HL-60 (cell line): ENCODE results near the gene C10orf71.

Source experiments
- DNase-seq, 2 experiments: peaks; one replicate each; pipeline ENCODE4 v3.0.0-alpha.2; 2010 to 2020; ENCODE audit warnings: low read depth in 1 of 2, low spot score in 1 of 2
- H3K27ac ChIP-seq: fragments of 250-450 bp; sonication (Bioruptor Pico); replicated peaks from 2 replicates; pipeline ENCODE4 v1.5.1; 2020; ENCODE audit warnings: mild to moderate bottlenecking, moderate library complexity
- H3K27me3 ChIP-seq: fragments of 250-450 bp; sonication (Bioruptor Pico); 2 replicates; pipeline ENCODE4 v1.5.1; 2021; ENCODE audit warnings: mild to moderate bottlenecking, moderate library complexity; ENCODE audit not compliant: insufficient read depth, poor library complexity, severe bottlenecking
- H3K4me3 ChIP-seq: replicated peaks from 2 replicates; pipeline ENCODE4 v1.5.1; 2011; ENCODE audit warnings: mild to moderate bottlenecking, control low read depth, low read length; ENCODE audit not compliant: insufficient read depth
- CTCF ChIP-seq: IDR thresholded peaks from one replicate; pipeline ENCODE4 v1.5.1; 2011; ENCODE audit warnings: low read length, control low read depth, inconsistent platforms; ENCODE audit not compliant: insufficient read depth
- GABPA ChIP-seq: IDR thresholded peaks from 2 replicates; pipeline ENCODE4 v1.6.1; 2012; ENCODE audit warnings: low read depth
- POLR2AphosphoS5 ChIP-seq: IDR thresholded peaks from 2 replicates; pipeline ENCODE4 v1.6.1; 2012; ENCODE audit warnings: low read depth
- REST ChIP-seq: IDR thresholded peaks from 2 replicates; pipeline ENCODE4 v1.6.1; 2012; ENCODE audit warnings: low read depth; ENCODE audit not compliant: insufficient replicate concordance
- SPI1 ChIP-seq: IDR thresholded peaks from 2 replicates; pipeline ENCODE4 v1.6.1; 2012; ENCODE audit warnings: low read depth, mild to moderate bottlenecking, borderline replicate concordance

Gene C10orf71

DNA sequence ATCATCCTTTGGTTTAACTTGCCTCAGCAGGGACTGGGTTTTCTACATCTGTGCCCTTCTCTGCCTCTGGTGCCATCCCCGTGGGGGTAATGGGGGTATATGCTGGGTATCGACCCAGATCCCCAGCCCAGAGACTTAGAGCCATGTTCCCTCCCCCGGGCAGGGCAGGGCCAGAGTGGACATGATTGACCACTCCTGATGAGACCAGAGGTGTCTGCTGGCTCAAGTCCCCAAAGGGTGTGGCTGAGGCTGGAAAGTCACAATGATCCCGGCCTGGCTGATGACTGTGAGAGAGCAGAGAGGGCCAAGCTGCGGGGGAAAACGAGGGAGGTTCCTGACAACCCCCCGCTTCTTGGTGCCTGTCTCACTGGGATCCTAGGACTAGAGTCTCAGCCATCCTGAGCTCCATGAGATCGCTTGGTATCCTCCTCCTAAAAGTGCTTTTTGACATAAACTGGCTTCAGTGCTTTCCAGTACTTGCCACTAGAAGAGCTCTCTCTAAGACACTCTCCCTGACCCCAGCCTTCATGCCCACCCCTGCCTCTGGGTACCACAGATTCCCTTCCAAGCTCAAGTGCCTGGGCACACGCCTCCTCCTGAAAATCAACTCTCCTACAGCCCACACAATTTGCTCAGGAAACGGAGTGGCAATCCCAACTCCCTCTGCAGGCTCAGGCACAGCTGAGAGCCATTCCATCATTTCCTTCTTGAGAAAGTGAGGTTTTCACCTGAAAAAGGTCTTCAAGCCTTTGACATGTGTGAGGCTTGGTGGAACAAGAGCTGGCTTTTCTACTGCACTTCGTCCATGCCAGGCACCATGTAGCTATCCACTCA is 63.0 kb downstream of the C10orf71 start:
- no peak for DNase-seq
- Histone ChIP-seq H3K27me3 (no peaks in the 10 kb centered on the region), H3K27ac (no peak overlapping the region), H3K4me3 (no peak overlapping the region)
- TF ChIP-seq REST (no peak), SPI1 (no peak), CTCF (no peak), GABPA (no peak), POLR2AphosphoS5 (no peak)

- no peak overlapping the region for H3K4me3 ChIP-seq
- TF ChIP-seq SPI1 = no peak
- TF ChIP-seq GABPA = no peak
- no peak for TF ChIP-seq CTCF
- TF ChIP-seq POLR2AphosphoS5 = no peak
- no peak for TF ChIP-seq REST
- H3K27me3 ChIP-seq = no peaks in the 10 kb centered on the region
- DNase-seq = no peak
- H3K27ac ChIP-seq = no peak overlapping the region
Measured at GRCh38 chr10:49362596-49363260, 63.8 kb downstream of the C10orf71 start.

DNA sequence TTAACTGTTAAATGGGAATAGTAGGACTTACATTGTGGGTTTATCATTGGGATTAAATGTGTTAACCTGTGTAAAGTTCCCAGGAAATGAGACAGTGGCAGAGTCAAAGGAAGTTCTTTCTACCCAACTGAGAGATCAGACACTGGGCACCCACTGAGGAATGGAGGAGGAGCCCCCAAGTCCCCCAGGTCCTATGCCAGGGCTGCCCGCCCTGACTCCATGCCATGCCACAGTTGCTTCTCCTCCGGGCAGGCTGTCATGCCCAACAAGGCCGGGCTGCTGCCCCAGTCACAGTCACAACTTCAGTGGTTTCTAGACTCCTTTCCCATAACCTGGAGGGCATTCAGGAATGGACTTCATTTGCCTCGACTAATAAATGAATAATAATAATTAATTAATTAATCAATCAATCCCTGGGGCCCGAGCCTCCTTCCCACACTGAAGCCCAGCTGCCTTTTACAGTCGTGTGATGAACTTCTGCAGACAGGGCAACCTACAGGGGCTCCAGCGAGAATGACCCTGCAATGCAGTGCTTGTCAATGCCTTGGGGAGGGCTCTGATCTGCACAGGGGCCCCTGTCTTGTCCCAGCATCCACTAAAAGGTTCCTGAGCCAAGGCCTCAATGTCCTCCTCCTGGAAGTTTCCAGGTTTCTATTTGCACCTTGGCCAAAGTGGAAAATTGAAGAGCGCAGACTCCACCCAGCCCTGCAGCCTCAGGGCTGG is 64.5 kb downstream of the C10orf71 start:
- no peak for TF ChIP-seq GABPA
- TF ChIP-seq CTCF = no peak
- TF ChIP-seq SPI1 = no peak
- TF ChIP-seq POLR2AphosphoS5 = no peak
- no peak for TF ChIP-seq REST
- Histone ChIP-seq H3K27ac (no peak overlapping the region), H3K4me3 (no peak overlapping the region), H3K27me3 (no peaks in the 10 kb centered on the region)
- DNase-seq = no peak
